NCI-H1694 treated with DMSO at 0.1 percent for 48 hours (cell line): Measurements from ENCODE around the gene UBR4.
"Not testable (repeated sequence)": the region's sequence is repeated elsewhere in the genome, so short reads cannot be mapped to it uniquely, and the experiment has no call there.

Source experiments
- DNase-seq: peaks from one replicate; lab custom pipeline; 2025; lab: John Stamatoyannopoulos, UW

The UBR4 gene

DNA sequence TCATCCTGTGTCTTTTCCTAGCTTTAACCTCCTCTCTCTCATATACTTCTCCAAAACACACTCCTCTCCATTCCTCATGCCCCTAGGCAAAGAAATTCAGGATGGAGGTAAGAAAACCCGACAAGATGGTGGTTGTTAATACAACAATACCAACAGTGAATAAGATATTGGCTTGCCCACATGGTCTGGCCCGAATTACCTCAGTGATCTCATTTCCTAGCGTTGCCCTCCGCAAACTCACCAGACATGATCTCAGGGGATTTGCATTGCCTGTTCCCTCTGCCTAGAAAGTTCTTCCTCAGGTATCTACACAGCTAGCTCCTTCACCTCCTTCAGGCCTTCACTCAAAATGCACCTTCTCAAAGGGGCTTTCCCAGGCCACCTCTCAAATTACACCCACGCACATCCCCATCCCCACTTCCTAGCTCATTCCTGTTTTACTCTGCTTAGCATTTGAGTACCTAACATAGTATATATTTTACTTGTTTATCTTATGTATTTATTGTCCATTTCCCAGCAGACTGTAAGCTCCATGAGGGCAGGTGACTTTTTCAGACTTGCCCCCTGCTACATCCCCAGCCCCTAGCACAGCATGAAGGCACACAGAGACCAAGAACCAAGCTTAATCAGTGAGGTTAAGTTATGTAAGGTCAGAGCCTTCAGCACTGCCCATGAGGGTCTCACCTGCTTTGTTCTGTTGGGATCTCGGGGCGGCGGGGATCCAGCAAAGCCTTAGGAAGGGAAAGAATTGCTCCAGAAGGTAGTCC lies 10.2 kb upstream of the UBR4 start:
- DNase-seq, result no peak

DNA sequence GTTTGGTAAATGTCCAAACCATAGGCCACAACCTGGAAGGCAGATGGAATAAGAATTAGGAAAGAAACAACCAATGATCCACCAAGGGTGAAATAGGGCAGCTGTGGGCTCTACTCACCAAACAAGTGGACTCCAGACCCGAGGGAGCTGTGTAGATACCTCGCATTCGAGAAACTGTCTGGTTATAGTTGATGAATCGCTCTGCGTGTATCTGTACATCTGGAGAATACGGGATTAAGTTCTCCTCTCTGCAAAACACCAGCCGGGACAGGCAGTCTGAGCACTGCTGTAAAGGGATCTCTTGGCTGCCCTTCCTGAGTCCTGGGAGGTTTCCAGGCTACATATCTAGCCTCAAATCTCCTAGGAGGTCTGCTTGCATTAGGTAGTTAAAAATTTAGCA lies 9.4 kb upstream of the UBR4 start:
- DNase-seq, result no peak

DNA sequence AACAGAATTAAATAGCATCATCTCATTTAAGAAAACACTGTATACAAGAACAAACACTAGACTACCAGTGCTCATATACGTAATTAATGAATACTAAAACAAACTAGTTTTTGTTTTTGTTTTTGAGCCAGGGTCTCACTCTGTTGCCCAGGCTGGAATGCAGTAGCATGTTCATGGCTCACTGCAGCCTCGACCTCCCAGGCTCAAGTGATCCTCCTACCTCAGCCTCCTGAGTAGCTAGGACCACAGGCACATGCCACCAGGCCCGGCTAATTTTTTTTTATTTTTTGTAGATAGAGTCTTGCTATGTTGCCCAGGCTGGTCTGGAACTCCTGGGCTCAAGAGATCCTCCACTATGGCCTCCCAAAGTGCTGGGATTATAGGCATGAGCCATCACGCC lies 6.5 kb upstream of the UBR4 start:
- DNase-seq, result not testable (repeated sequence)

DNA sequence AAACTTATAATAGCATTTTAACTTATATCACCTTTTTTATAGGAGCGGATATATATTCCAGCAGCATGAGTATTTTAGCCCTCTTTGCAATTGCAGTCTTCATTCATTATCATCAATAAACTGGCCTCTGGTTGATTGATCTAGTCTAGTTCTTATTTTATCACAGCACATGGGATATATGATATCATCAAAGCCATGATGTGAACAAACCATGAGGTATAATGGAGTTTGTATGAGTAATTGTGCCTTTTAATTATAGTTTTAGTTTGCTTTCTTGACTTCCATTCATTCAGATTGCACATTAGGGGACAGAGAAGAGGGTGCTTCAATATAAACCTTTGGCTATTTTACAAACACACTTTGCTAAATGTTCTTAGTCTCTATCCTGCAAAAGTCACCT lies 3.5 kb upstream of the UBR4 start:
- no peak for DNase-seq

DNA sequence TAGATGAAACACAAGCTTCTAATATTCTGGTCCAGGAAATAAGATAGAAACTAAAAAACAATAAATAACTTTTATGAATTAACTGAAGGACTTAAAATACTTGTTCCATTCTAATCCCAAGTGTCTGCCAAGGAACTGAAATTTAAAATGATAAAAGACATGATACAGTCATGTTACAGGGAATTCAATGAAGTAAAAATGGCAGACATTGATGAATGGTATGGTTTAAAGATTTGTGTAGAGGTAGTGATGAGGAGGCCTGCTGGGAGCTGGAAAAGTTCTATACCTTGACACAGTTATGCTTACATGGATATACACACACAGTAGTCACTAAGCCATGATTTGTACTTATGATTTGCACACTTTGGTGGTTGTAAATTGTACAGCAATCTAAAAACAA lies 2.1 kb upstream of the UBR4 start:
- no peak for DNase-seq

DNA sequence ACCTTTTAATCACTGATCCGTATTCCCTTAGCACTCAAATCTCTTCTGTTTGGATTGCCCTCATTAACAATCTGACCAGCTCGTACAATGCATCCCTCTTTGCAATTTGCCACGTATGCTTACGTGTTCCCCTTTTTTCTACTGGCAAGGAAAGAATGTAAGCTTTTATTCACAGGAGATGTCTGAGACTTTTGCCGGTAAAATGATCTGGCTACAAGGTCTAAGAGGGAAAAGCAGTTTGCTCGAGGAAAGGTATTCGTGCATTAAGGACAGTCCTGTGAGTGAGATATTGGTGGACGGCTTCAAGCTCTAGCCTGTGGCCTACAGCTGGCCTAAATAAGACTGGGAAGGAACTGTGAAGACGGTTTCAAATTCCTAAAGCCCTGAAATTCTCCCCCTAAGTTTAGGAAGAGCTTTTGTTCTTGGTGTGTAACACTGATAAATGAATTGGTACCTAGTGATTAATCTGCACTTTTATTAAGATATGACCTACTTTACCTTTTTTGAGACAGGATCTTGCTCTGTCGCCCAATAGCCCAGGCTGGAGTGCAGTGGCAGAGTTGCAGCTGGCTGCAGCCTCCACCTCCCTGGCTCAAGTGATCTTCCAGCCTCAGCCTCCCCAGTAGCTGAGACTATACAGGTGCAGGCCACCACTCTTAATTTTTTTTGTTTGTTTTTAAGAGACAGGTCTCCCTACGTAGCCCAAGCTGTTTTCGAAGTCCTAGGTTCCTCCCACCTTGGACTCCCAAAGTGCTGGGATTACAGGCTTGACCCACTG lies 895 bp upstream of the UBR4 start:
- no peak for DNase-seq

DNA sequence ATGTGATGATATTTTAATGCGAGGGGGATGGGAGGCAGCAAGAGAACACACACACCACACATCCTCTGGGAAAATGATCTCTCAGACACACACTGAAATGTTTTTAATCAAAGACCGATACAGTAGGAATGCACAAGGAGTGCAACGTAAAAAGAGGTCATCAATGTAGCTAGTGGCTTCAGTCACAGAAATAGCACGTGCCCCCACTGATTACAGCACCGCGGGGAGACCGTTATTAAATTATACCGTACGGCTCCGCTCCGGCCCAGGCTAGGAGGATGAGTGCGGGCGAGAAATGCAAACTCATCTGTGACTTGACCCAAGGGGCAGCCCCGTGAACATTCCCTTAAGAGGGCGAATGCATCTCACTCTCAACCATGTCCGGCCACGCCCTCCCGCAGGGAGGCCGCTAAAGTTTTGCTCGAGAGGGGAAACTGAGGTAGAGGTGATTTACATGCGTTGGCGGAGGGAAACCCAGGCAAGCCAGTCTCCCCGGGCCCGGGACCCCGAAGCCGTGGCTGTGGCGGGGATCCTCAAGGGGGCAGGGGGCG lies 552 bp downstream of the UBR4 start:
- DNase-seq, result no peak

DNA sequence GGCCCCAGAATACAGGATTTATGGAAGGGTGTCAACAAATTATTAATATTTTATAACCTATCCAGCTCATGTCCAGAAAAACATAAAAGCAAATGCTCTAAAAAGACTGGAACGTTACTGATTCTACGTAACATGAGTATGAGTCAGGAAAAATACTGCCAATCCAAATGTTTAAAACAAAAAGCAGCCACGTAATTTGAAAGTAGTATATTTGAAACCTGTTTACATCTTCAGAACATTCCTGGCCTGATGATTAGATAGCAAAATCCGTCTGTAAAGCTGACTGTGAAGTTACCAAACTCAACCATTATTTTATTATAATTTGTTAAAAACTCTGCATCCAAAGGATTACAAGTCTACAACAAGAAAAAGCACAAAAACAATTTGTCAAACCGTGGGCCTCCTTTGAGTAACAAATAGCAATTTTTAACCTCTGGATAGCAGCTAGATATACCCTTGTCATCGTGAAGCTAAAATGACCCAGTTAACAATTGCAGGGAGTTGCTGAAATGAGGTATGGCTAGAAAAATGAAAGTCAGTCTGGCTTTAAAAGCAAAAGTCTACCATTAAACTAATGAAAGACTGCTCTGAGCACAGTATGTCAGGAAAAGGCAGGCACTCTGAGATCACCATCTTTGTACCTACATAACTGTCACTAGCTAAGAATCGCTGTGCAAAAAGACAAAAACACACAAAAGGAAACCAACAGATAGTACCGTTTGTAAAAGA lies 1.2 kb downstream of the UBR4 start:
- no peak for DNase-seq

DNA sequence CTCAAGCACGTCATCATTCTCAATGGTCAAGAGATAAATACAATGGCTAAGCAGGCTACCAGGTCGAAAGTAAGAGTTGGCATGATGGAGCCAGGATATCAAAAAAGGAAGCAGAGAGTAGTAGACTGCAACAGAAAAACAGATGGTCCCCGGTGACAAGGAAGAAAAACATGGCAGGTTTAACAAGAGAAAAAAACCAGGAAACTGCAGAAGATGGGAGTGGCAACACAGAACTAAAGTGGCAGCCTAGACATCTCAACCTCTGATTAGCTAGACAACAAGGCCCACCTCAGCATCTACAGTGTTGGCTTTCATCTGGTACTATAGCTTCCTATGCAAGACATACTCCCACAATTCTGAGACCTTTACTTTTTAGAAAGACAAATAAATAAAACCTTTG lies 3.1 kb downstream of the UBR4 start:
- no peak for DNase-seq

DNA sequence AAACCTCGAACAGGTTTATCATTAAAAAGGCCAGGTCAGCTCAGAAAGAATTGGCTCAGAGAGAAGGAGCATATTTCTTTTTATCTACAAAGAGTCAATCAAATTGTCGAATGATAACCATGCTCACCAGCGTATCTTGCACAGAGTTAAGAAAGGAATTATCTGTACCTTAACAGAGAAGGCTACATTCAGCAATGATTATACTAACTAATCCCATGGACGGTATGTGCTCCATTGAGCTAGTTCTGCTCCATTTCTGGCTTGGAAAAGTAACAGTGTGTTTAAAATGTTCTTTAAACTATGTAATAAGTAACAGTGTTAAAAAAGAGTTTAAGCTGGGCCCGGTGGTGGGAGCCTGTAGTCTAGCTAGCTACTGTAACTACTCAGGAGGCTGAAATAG lies 4.2 kb downstream of the UBR4 start:
- no peak for DNase-seq

DNA sequence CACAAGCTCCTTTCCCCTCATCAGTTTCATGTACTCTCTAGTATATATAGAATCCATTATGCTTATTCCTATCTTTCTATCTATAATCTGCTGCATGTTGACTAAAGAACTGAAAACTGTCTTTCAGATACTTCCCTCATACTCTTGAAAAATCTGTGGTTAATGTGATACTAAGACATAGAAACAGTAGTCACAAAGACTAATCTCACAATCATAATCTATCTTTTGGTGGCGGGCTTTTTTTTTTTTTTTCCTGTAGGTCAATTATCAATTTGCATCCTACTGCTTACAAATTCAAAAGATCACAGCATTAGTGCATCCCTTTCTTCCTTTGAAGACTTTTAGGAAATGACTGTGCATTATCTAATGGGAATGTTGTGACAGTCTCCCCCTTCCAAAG lies 4.7 kb downstream of the UBR4 start:
- DNase-seq, result no peak

DNA sequence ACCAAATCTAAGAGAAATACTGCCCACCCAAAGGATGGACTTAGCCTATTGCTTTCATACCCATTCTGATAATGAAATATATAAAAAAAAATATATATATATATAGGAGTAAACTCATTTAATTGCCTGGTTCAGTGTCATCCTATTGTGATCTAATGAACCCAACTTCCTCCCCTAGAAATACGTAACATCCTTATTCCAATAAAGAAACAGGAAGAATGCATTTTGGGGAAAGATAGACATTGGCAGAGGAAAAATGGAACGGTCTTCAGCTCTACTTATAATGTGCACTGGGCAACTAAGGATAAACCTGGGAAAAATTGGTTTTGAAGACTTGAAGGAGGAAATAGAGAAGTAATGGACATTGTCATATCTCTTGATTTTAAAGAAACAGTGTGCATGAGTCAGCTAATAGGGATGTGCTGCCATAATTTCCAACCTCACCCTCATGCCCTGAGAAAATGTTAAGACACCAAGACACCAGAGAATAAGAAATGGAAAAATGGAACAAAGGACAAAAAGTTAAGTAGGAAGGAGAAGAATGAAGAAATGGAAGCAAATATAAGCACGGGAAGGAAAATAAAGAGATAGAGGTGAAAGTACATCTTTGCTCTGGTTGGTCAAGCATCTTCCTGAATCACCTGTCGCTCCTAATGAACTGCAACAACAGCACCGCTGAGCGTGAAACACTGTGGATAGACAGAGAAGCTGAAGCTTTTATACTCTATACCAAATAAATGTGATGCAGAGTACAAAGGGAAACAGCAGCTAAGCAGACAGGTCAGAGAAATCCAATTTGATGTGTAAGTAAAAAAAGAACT lies 5.4 kb downstream of the UBR4 start:
- no peak for DNase-seq

DNA sequence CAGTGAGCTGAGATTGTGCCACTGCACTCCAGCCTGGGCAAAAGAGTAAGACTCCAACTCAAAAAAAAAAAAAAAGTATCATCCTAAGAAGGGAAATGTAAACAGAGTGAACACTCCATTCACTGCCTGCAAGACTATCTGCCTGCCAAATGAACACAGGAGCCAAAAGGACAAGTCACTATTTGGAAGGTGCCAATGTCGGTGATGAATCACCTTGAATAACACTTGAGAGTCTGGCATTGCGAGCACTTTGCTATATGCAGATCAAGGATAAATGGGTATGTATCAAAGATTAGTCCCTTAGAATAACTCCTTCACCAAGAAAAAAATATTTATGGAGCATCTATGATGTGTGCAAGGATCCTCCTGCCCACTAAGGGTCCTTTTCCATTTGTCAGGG lies 6.6 kb downstream of the UBR4 start:
- DNase-seq, result no peak

DNA sequence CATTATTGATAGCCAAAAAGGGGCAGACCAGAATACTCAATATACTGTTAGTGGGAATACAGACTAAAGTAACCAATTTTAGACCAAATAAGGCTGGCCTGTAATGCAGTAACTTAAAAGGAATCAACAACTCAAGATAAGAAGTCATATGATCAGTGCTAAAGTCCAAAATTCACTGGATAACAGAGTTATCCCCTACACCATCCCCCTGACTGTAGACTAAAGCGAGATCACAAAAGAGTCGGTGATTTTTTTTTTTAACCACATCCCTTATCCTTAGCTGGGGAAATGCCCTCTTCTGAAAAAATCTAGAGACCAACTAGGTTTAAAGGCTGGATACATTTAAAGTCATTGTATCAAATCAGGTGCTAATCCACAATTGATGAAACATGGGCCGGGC lies 7.7 kb downstream of the UBR4 start:
- DNase-seq, result no peak

DNA sequence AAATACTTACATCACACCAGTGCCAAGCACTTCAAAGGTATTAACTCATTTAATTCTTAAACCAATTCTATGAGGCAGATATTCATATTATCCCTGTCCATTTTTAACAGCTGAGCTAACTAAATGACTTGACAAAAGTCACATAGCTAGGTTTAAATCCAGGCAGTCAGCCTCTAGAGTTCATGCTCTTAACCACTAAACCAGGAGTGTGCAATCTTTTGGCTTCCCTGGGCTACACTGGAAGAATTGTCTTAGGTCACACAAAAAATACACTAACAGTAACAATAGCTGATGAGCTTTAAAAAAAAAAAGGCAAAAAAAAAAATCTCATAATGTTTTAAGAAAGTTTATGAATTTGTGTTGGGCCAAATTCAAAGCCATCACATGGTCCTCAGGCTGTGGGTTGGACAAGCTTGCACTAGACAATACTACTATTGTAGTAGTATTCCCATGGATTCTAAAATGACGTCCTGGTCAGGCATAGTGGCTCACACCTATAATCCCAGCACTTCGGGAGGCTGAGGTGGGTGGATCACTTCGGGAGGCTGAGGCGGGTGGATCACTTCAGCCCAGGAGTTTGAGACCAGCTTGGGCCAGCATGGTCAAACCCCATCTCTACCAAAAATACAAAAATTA lies 10.0 kb downstream of the UBR4 start:
- no peak for DNase-seq

DNA sequence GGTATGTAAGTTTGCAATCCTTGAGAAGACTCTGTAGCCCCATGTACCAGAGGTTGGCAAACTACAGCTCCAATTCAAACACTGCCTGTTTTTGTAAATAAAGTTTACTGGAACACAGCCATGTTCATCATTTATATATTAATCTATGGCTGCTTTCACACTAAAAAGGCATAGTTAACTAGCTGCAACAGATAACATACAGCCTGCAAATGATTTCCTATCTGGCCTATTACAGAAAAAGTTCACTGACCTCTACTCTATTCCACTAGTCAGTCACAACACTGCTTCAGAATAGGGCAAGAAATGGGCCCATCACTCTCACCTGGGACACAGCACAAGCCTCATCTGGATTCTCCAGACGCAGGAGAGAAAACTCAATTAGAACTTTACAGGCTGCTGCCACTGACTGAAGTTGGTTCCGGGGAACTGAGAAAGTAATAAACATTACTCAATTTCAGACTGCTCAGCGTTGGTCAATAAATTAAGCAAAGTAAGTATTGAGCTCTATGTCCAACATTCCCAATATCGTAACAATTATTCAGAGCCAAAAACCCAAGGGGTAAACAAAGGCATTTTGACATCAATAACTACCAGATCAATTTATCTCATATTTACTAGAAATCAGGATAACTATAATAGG lies 10.6 kb downstream of the UBR4 start:
- no peak for DNase-seq

DNA sequence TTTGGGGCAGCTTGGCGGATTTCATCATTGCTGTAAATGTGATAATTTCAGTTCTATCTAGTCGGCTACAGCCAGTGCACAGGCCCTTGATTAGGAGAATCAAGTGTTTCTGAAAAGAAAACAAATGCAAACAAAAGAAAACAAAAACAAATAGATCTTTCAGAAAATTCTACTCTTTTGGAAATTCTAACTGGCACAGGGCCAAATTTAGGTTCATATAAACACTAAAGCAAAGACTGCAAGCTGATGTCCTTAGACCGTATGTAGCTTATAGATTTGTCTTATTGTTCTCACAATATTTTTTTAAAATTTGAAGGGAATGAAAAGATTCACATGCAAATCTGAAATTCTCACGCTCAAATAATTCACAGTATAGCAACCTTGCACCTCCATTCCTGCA lies 11.2 kb downstream of the UBR4 start:
- no peak for DNase-seq

DNA sequence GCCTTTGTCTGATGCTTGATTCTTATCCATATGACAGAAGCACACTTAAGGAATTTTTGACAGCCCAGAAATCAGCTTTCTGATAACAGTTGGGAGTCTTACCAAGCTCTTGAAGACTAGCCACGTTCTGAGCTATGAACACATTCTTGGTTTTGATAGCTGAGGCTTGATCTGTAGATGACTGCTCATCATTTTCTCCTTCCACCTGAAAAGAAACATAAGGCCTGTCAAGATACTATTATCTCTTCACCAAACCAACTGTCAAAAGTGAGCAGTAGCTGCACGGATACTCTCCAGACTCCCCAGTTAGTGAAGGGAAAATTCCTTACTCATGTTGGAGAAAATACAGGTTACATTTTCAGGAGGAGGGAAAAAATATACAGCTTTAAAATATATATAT lies 12.2 kb downstream of the UBR4 start:
- no peak for DNase-seq

DNA sequence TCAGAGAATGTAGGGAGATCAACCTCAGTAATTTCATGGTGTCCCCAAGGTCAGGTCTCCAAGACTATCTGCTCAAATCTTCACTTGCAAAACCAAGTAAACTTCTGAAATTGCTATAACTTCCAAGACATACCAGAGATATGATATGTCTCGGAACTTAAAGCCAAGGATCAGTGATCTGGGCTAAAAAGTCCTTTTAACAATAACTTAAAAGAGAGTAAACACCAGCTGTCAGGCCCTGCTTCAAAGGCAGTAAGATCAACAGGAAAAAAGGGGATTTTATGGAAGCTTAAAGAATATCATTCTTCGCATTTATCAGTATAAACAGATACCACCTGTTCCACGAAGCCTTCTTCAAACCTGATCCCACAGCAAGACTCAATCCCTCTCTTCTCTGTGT lies 13.7 kb downstream of the UBR4 start:
- no peak for DNase-seq

DNA sequence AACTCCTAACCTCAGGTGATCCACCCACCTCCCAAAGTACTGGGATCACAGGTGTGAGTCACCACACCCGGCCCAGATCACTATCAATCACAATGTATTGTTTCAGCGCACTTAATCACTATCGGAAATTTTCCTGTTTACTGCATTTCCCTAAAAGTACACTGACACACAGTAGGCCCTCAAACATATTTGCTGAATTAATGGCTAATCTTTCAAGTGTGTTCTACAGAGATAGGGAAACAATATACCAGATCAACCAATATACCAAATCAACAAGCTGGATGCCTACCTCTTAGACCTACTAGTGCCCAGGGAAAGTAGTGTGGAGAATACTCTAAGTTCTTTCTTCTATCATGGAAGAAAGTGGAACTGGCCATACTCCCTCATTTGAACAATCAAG lies 17.1 kb downstream of the UBR4 start:
- DNase-seq, result no peak

DNA sequence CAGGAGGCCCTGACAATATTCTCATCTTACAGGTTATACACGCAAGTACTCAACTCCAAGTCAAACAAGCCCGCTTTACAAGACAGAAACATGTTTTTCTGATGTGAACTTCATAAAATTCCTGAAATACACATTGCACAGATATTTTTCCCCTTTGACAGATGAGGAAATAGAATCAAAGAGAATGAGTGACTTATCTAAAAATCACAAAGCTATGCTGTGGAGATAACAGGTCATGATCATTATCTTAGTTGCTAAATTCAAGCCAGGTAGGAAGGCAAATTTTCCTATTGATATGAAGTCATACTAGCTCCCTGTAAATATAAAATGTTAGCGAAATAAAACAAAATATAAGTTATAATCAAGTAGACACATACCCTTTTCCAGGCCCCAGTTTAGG lies 18.3 kb downstream of the UBR4 start:
- no peak for DNase-seq
